ENCODE data around the gene XKR7. TPM values are rescaled to one million over a fixed set of nuclear protein-coding genes. Genes with fewer than 3 reads are reported as not detected.
A peak's percentile ranks its signal among the peaks of the same experiment; 100 is the strongest.

The XKR7 gene
- total RNA-seq, 4 donors from 2014 or later = not detected

DNA sequence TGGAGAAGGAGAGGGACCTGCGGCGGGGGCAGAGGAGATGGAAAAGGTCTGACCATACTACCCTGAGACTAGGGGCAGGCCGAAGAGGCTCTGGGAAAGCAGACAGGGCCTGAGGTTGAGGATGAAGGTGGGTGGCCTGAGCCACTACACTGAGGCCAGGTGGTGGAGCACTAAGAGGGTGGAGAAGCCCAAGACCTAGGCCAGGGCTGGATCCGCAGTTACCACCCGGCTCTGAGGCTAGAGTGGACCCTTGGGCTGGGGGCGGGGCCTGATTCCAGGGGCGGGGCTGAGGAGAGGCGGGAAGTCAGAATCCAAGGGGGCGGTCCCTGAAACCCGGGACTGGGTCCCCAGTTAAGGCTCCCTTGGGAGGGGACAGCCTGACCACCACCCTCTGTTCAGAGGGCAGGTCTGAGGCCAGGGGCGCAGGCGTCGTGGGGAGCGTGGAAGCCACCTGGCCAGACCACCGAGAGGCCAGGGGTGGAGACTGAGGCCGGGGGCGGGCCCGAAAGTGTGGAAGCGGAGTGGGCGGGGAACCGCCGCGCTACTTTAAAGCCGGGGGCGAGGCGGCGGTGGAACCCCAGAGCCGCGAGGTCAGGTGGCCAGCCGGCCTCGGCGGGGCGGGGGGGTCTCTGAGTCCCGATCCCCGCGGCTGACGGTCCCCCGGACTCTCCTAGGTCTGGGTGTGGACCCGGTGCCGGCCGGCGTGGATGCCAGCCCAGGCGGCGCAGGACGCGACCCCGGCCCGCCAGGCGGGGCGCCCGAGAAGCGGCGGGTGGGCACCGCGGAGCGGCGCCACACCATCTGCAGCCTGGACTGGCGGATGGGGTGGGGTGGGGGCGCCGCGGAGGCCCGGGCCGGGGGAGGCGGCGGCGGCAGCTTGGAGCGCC lies 50.6 kb downstream of the XKR7 start:
- 1 to 10% methylated on average over 10 to 14 of the region's 67 CpGs for WGBS, 2 donors
- H3K36me3 ChIP-seq = no peaks in the 10 kb centered on the region
- intact Hi-C loops (cut with DNase I) = no loop called here
- peak overlapping the region in 2 of 4 donors; percentile 39 to 65 for H3K27ac ChIP-seq
- H3K4me3 ChIP-seq = peak overlapping the region; percentile 56 to 74 (median 58)
- peaks cover 0 to 94% (median 7%) of the 10 kb centered on the region in 4 donors for H3K27me3 ChIP-seq
- no peak for DNase-seq
- TF ChIP-seq, protein P1, sequence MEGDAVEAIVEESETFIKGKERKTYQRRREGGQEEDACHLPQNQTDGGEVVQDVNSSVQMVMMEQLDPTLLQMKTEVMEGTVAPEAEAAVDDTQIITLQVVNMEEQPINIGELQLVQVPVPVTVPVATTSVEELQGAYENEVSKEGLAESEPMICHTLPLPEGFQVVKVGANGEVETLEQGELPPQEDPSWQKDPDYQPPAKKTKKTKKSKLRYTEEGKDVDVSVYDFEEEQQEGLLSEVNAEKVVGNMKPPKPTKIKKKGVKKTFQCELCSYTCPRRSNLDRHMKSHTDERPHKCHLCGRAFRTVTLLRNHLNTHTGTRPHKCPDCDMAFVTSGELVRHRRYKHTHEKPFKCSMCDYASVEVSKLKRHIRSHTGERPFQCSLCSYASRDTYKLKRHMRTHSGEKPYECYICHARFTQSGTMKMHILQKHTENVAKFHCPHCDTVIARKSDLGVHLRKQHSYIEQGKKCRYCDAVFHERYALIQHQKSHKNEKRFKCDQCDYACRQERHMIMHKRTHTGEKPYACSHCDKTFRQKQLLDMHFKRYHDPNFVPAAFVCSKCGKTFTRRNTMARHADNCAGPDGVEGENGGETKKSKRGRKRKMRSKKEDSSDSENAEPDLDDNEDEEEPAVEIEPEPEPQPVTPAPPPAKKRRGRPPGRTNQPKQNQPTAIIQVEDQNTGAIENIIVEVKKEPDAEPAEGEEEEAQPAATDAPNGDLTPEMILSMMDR (IDR thresholded peaks at IDR 0.05) = no peak
- no peak for TF ChIP-seq POLR2A (IDR thresholded peaks at IDR 0.05)
- H3K4me1 ChIP-seq = peaks cover 13 to 36% (median 14%) of the 10 kb centered on the region in 3 donors
- H3K9me3 ChIP-seq = no peaks in the 10 kb centered on the region

DNA sequence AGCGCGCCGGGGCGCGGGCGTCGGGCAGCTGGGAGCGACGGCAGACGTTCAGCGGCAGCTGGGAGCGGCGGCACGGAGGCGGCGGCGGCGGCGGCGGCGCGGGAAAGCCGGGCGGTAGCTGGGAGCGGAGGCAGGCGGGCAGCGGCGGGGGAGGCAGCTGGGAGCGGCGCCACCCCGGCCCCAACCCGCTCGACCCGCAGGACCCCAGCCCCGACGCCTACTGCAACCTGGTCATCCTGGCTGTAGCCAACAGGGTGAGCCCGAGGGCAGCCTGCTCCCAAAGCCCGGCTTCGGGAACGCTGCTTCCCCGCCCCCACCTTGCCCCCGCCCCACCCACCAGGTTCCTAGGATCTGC lies 51.2 kb downstream of the XKR7 start:
- Histone ChIP-seq H3K27ac (peak overlapping the region in 2 of 4 donors; percentile 39 to 65), H3K4me1 (peaks cover 13 to 36% (median 14%) of the 10 kb centered on the region in 3 donors), H3K27me3 (peaks cover 0 to 97% (median 7%) of the 10 kb centered on the region in 4 donors), H3K36me3 (no peaks in the 10 kb centered on the region), H3K4me3 (peak overlapping the region; percentile 56 to 74 (median 58)), H3K9me3 (no peaks in the 10 kb centered on the region)
- no peak for DNase-seq
- TF ChIP-seq, protein P1 (IDR thresholded peaks at IDR 0.05) = no peak
- TF ChIP-seq POLR2A (IDR thresholded peaks at IDR 0.05) = no peak
- intact Hi-C loops (cut with DNase I) = no loop called here
- WGBS, 2 donors = no CpG with 5 or more reads among the region's 42 CpGs

DNA sequence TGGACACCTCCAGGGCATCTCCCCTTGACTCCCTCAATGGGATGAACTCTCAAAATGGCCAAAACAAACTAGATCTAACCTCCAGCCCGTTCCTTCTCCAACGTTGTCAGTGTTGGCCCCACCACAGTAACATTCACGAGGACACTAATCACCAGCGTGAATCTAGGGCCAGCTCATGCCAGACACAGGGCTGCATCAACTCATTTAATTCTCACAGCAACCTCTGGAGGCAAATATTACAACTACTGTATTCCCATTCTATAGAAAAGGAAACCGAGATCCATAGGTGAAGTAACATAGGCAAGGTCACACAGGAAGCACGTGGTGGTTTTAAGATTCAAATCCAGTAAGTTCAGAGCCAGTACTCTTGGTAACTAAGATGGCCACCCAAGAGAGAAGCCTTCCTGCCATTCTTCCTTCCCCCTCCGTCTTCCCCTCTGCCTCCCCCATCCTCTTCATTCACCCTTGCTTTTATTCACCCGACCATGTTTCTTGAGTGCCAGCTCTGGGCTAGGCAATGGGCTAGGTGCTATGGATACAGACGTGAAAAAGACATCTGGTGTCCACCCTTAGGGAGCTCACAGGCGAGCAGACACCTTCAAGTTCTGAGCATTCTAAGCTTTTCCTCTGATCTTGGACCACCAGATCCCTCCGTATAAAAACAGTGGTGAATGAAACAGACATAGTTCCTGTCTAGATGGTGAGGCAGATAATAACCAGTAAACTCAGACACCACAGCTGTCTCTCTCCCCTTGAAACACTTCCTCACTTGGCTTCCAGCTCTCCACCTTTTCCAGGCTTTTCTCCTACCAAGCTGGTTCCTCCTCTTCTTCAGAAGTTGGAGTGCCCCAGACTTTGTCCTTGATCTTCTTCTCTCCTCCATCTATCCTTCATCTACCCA lies 51.9 kb downstream of the XKR7 start:
- no peak for DNase-seq
- no peaks in the 10 kb centered on the region for H3K36me3 ChIP-seq
- intact Hi-C loops (cut with DNase I) = loop anchor here (10.0 kb wide), 1 partner anchor 195 kb away; no protein-coding TSS in a partner anchor
- H3K9me3 ChIP-seq = no peaks in the 10 kb centered on the region
- WGBS, 2 donors = 43 to 47% methylated on average over 6 to 10 of the region's 11 CpGs
- TF ChIP-seq, protein P1 (IDR thresholded peaks at IDR 0.05) = no peak
- TF ChIP-seq POLR2A (IDR thresholded peaks at IDR 0.05) = no peak
- peak overlapping the region; percentile 56 to 74 (median 58) for H3K4me3 ChIP-seq
- peaks cover 0 to 97% (median 7%) of the 10 kb centered on the region in 4 donors for H3K27me3 ChIP-seq
- H3K4me1 ChIP-seq = peaks cover 13 to 31% (median 14%) of the 10 kb centered on the region in 3 donors
- no peak overlapping the region for H3K27ac ChIP-seq

DNA sequence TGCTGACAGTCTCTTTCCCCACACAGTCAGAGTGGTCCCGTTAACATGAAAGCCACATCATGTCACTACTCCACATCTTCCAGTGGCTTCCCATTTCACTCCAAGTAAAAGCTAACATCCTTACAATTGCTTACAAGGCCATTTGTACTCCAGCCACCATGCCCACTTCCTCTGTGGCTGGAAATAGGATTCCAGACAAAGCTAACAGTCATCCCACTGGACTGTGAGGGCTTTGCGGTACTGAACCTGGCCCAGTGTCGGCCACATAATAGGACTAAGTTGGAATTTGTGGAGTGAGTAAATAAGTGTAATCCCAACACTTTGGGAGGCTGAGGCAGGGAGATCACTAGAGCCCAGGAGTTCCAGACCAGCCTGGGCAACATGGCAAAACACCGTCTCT lies 53.1 kb downstream of the XKR7 start:
- no peak overlapping the region for H3K4me3 ChIP-seq
- DNase-seq = no peak
- no peak for TF ChIP-seq POLR2A (IDR thresholded peaks at IDR 0.05)
- TF ChIP-seq, protein P1 (IDR thresholded peaks at IDR 0.05) = no peak
- peaks cover 0 to 98% (median 7%) of the 10 kb centered on the region in 4 donors for H3K27me3 ChIP-seq
- H3K4me1 ChIP-seq = peaks cover 13 to 27% (median 14%) of the 10 kb centered on the region in 3 donors
- no peaks in the 10 kb centered on the region for H3K36me3 ChIP-seq
- no peak overlapping the region for H3K27ac ChIP-seq
- H3K9me3 ChIP-seq = no peaks in the 10 kb centered on the region
- 79 to 82% methylated on average over 2 to 4 of the region's 4 CpGs for WGBS, 2 donors
- intact Hi-C loops (cut with DNase I) = loop anchor here (10.0 kb wide), 1 partner anchor 196 kb away; no protein-coding TSS in a partner anchor

All from esophagus squamous epithelium (tissue), 5 donors.